Adrenal gland (tissue), 12 donors: ENCODE data around the gene SLC7A5. TPM values are rescaled to one million over a fixed set of nuclear protein-coding genes. Genes with fewer than 3 reads are reported as not detected.
"Not testable (repeated sequence)": the region's sequence is repeated elsewhere in the genome, so short reads cannot be mapped to it uniquely, and the experiment has no call there.

Experiments used
- DNase-seq, 7 donors: peaks; one replicate each; pipeline ENCODE4 v3.0.0-alpha.2; 2019 to 2020
- H3K27ac ChIP-seq, 5 donors: fragments of 200-600 bp; sonication (generic) in 4 of 5; 1 replicate in 3 of 5; 2 replicates in 2 of 5; pipeline versions ENCODE4 v1.5.1 to v1.8.0; 2016 to 2020; ENCODE audit warnings: mild to moderate bottlenecking in 1 of 5
- H3K27me3 ChIP-seq: fragments of 200-600 bp; 2 replicates; pipeline ENCODE4 v1.8.0; 2021
- H3K36me3 ChIP-seq, 2 donors: fragments of 200-600 bp; replicated peaks in 1 of 2; 1 replicate in 1 of 2; 2 replicates in 1 of 2; pipeline versions ENCODE4 v1.5.1 to v1.8.0; 2018 to 2022
- H3K4me1 ChIP-seq, 2 donors: fragments of 200-600 bp; replicated peaks in 1 of 2; 1 replicate in 1 of 2; 2 replicates in 1 of 2; pipeline versions ENCODE4 v1.5.1 to v1.8.0; 2018 to 2021
- H3K4me3 ChIP-seq, 4 donors: fragments of 200-600 bp; sonication (generic) in 3 of 4; one replicate each; pipeline ENCODE4 v1.5.1; 2016 to 2018
- H3K9me3 ChIP-seq, 3 donors: fragments of 200-600 bp; sonication (generic) in 1 of 3; replicated peaks in 1 of 3; 1 replicate in 2 of 3; 2 replicates in 1 of 3; pipeline versions ENCODE4 v1.5.1 to v1.8.0; 2016 to 2021
- CTCF ChIP-seq, 6 experiments: fragments of 450-650 bp in 4 of 6; fragments of 200-600 bp in 2 of 6; sonication (generic) in 1 of 6; IDR thresholded peaks; 1 replicate in 5 of 6; 2 replicates in 1 of 6; pipeline versions ENCODE4 v1.5.1 to v1.8.0; 2016 to 2021; ENCODE audit warnings: antibody characterized with exemption in 6 of 6, mild to moderate bottlenecking in 2 of 6, moderate library complexity in 1 of 6
- POLR2A ChIP-seq, 2 donors: fragments of 450-650 bp; IDR thresholded peaks; one replicate each; pipeline ENCODE4 v1.6.1; 2017; ENCODE audit warnings: antibody characterized with exemption in 2 of 2, mild to moderate bottlenecking in 2 of 2, moderate library complexity in 1 of 2
- WGBS, 4 donors: extraction: QIAGEN DNeasy Blood & Tissue Kit in 2 of 4; methylation state at CpG; one replicate each; pipeline versions ENCODE4 v1.1.5 to v1.1.7; 2013 to 2017; 5-methylcytosine and 5-hydroxymethylcytosine counted together
- intact Hi-C, 2 donors: fragments of 100-400 bp; cut with DNase I; formaldehyde crosslinking; loops; one replicate each; pipeline versions ENCODE4 v1.14.1 to v1.15.0; 2022 to 2023
- polyA plus RNA-seq, 3 donors: library from polyadenylated mRNA; stranded (reverse); fragments of 200-250 nt in 2 of 3; fragments of 350-450 nt in 1 of 3; fragmentation: Illumina TruSeq in 1 of 3; extraction: RNeasy Lipid Tissue Mini Kit (QIAGEN cat#74804) in 1 of 3; gene quantifications; one replicate each; pipeline ENCODE4 v1.2.3, GENCODE V29; 2013 to 2014
- total RNA-seq, 9 donors: library from RNA; depleted of rRNA in 4 of 9; stranded (reverse); fragments of >200 nt in 4 of 9; fragments of 120-200 nt in 1 of 9; fragmentation: NEBNext Ultra II Directional in 1 of 9; extraction: Animal tissue kit (Norgen Biotek cat#: 25700) in 1 of 9; gene quantifications; one replicate each; pipeline versions ENCODE4 v1.1.0 to v1.2.4, GENCODE V29; 2013 to 2023
- donor health status: healthy with polysubstance abuse.
- donor health status: Bipolar disorder and iron deficiency.
- donor health status: DM: yes; HTN: yes; CAD: no.
- donor health status: DM: no; HTN: no; CAD: no.
- donor health status: DM: no; HTN: no; CAD: no.
- donor health status: DM: yes; HTN: yes; CAD: no.

The SLC7A5 gene
- total and polyA plus RNA-seq, 12 donors: 0.69 to 9.1 (median 2.4) TPM

GRCh38 chr16:87828907-87829621 lies 40.2 kb downstream of the SLC7A5 start:
- Histone ChIP-seq H3K4me3 (no peak overlapping the region), H3K27ac (no peak overlapping the region), H3K4me1 (no peaks in the 10 kb centered on the region), H3K27me3 (no peaks in the 10 kb centered on the region), H3K9me3 (no peaks in the 10 kb centered on the region), H3K36me3 (no peaks in the 10 kb centered on the region)
- no peak for DNase-seq
- 77 to 87% (median 85%) methylated on average over 5 to 16 of the region's 16 CpGs for WGBS, 4 donors
- TF ChIP-seq CTCF (IDR thresholded peaks at IDR 0.05) (no peak), POLR2A (IDR thresholded peaks at IDR 0.05) (no peak)
- intact Hi-C loops: no loop called here

- H3K27ac ChIP-seq: no peak overlapping the region
- WGBS, 4 donors: 86 to 93% (median 88%) methylated on average over 6 to 20 of the region's 20 CpGs
- H3K36me3 ChIP-seq: no peaks in the 10 kb centered on the region
- no peaks in the 10 kb centered on the region for H3K9me3 ChIP-seq
- H3K4me3 ChIP-seq: no peak overlapping the region
- H3K27me3 ChIP-seq: no peaks in the 10 kb centered on the region
- H3K4me1 ChIP-seq: no peaks in the 10 kb centered on the region
- intact Hi-C loops: no loop called here
- TF ChIP-seq POLR2A (IDR thresholded peaks at IDR 0.05): no peak
- TF ChIP-seq CTCF (IDR thresholded peaks at IDR 0.05): no peak
- no peak for DNase-seq
These were observed 41.0 kb downstream of the SLC7A5 start for GRCh38 chr16:87828071-87828906.

- intact Hi-C loops, H3K27me3 ChIP-seq, H3K36me3 ChIP-seq, H3K9me3 ChIP-seq, H3K4me3 ChIP-seq, DNase-seq, H3K27ac ChIP-seq, H3K4me1 ChIP-seq: not testable (repeated sequence)
- WGBS, 4 donors: 84 to 95% (median 88%) methylated on average over 7 of the region's 7 CpGs
These were observed 41.8 kb downstream of the SLC7A5 start for GRCh38 chr16:87827588-87827915.

GRCh38 chr16:87826798-87827587 lies 42.3 kb downstream of the SLC7A5 start:
- H3K27ac ChIP-seq: no peak overlapping the region
- H3K4me1 ChIP-seq: no peaks in the 10 kb centered on the region
- no peak overlapping the region for H3K4me3 ChIP-seq
- H3K9me3 ChIP-seq: no peaks in the 10 kb centered on the region
- no peak for TF ChIP-seq POLR2A (IDR thresholded peaks at IDR 0.05)
- no peak for TF ChIP-seq CTCF (IDR thresholded peaks at IDR 0.05)
- 78 to 88% (median 85%) methylated on average over 23 to 28 of the region's 28 CpGs for WGBS, 4 donors
- no peaks in the 10 kb centered on the region for H3K36me3 ChIP-seq
- DNase-seq: no peak
- intact Hi-C loops: no loop called here
- no peaks in the 10 kb centered on the region for H3K27me3 ChIP-seq

- H3K4me3 ChIP-seq, H3K27me3 ChIP-seq, H3K4me1 ChIP-seq, intact Hi-C loops, H3K36me3 ChIP-seq, H3K27ac ChIP-seq, H3K9me3 ChIP-seq, DNase-seq: not testable (repeated sequence)
- WGBS, 4 donors: 55 to 83% (median 58%) methylated on average over 2 to 4 of the region's 4 CpGs
These were observed 42.9 kb downstream of the SLC7A5 start for GRCh38 chr16:87826407-87826797.

- intact Hi-C loops, H3K27me3 ChIP-seq, H3K4me3 ChIP-seq, H3K9me3 ChIP-seq, DNase-seq, H3K36me3 ChIP-seq, H3K4me1 ChIP-seq, H3K27ac ChIP-seq: not testable (repeated sequence)
- WGBS, 4 donors: 77 to 98% (median 88%) methylated on average over 4 to 5 of the region's 5 CpGs
These were observed 43.5 kb downstream of the SLC7A5 start for GRCh38 chr16:87825842-87826120.
